ENCODE data around the gene PIGU. TPM values are rescaled to one million over a fixed set of nuclear protein-coding genes. Genes with fewer than 3 reads are reported as not detected.

PIGU gene
- total and polyA plus RNA-seq, 7 experiments from 2014 or later: 8.6 to 34.5 (median 16.7) TPM

DNA sequence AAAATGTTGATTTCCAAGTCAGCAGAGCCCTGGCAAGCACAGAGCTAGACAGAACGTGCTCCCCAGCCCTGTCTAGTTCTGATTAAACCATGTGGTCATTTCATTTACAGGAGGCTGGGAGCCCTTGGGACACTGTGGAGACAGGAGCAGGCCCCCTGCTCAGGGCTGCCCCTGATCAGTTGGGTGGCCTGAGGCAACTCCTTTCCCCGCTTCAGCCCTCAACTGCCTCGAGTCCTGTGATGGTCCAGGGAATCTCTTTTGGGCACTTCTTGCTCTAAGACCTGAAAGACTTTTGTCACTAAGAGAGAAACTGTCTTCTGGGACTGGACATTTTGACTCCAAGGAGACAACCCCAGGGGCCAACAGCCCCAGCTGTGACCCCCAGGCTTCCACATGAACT, 147.2 kb downstream of the PIGU start:
- ATAC-seq (no peak), DNase-seq (no peak)
- Mint-ChIP-seq H3K36me3 (peaks cover 0 to 32% (median 6%) of the 10 kb centered on the region in 5 donors), H3K9me3 (no peaks in the 10 kb centered on the region), H3K4me3 (no peak overlapping the region), H3K27ac (no peak overlapping the region), H3K27me3 (no peaks in the 10 kb centered on the region), H3K4me1 (peaks cover 5 to 27% (median 14%) of the 10 kb centered on the region in 7 donors)
- H3K4me3 ChIP-seq (ENCODE audit: low read length): no peak overlapping the region
- H3K4me1 ChIP-seq (ENCODE audit: control insufficient read depth in 2 of 2, insufficient read depth in 2 of 2, low read length in 2 of 2): no peaks in the 10 kb centered on the region
- H3K9me3 ChIP-seq (ENCODE audit: control insufficient read depth in 2 of 3, low read length in 3 of 3): no peaks in the 10 kb centered on the region
- H3K27ac ChIP-seq (ENCODE audit: low read depth, low read length): no peak overlapping the region
- ChIA-PET CTCF (interaction anchor here (0.6 kb wide), 1 partner anchor 121 kb away, joined by 3 read pairs; no protein-coding TSS in a partner anchor), POLR2A (interaction anchor here (1.1 kb wide), 1 partner anchor 14 kb away, joined by 3 read pairs; the partner anchor contains the start of gene DYNLRB1)
- intact Hi-C loops (cut with micrococcal nuclease): no loop called here
- H3K27me3 ChIP-seq (ENCODE audit: control insufficient read depth in 2 of 2, insufficient read depth in 2 of 2, low read length in 2 of 2): no peaks in the 10 kb centered on the region
- peaks cover 15 to 82% (median 17%) of the 10 kb centered on the region in 3 experiments for H3K36me3 ChIP-seq (ENCODE audit: control insufficient read depth in 2 of 3, insufficient read depth in 3 of 3, low read length in 3 of 3)

DNA sequence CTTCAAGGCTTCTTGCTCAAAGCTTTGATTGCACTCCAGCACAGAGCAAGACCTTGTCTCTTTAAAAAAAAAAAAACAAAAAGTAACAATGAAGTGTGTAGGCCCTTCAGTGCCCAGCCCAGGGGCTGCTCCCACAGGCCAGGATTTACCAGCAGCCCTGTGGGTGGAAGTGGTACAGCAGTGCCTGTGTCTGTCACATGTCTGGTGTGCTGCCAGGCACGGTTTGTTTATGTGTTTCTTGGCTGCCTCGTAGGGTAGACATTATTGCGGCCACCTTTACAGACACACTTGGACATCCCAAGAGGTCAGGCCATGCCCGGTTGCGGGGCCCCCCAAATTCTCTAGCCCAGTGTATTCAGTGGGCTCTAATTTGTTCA, 148.0 kb downstream of the PIGU start:
- Histone ChIP-seq H3K4me3 (ENCODE audit: low read length) (no peak overlapping the region), H3K36me3 (ENCODE audit: control insufficient read depth in 2 of 3, insufficient read depth in 3 of 3, low read length in 3 of 3) (peaks cover 15 to 78% (median 15%) of the 10 kb centered on the region in 3 experiments), H3K27ac (ENCODE audit: low read depth, low read length) (no peak overlapping the region), H3K27me3 (ENCODE audit: control insufficient read depth in 2 of 2, insufficient read depth in 2 of 2, low read length in 2 of 2) (no peaks in the 10 kb centered on the region), H3K4me1 (ENCODE audit: control insufficient read depth in 2 of 2, insufficient read depth in 2 of 2, low read length in 2 of 2) (no peaks in the 10 kb centered on the region), H3K9me3 (ENCODE audit: control insufficient read depth in 2 of 3, low read length in 3 of 3) (no peaks in the 10 kb centered on the region)
- DNase-seq: no peak
- CTCF ChIA-PET: no interaction called here
- no peaks in the 10 kb centered on the region for H3K27me3 Mint-ChIP-seq
- intact Hi-C loops (cut with micrococcal nuclease): no loop called here
- H3K9me3 Mint-ChIP-seq: no peaks in the 10 kb centered on the region
- peaks cover 0 to 26% (median 6%) of the 10 kb centered on the region in 5 donors for H3K36me3 Mint-ChIP-seq
- POLR2A ChIA-PET: no interaction called here
- H3K27ac Mint-ChIP-seq: no peak overlapping the region
- peaks cover 8 to 33% (median 18%) of the 10 kb centered on the region in 7 donors for H3K4me1 Mint-ChIP-seq
- no peak overlapping the region for H3K4me3 Mint-ChIP-seq
- ATAC-seq: no peak

DNA sequence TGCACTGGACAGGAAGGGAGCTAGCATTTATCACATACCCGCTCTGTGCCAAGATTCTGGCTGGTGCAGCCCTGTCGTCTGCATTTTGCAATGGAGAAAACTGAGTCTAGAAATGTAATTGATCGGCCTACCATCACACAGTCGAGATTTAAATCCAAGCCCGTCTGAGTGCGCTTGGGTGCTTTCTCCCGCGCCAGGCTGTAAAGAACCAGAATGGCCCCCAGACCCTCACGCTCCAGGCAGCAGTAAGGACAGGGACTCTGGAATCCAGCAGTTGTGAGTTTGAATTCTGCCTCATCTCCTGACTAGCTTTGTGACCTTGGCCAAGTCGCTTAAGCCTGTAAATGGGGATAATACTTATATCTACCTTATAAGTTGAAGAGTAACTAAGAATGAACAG, 149.9 kb downstream of the PIGU start:
- intact Hi-C loops (cut with micrococcal nuclease): no loop called here
- ChIA-PET POLR2A (interaction anchor here (0.5 kb wide), 1 partner anchor 38 kb away, joined by 4 read pairs; no protein-coding TSS in a partner anchor), CTCF (no interaction called here)
- peaks cover 7 to 71% (median 15%) of the 10 kb centered on the region in 3 experiments for H3K36me3 ChIP-seq (ENCODE audit: control insufficient read depth in 2 of 3, insufficient read depth in 3 of 3, low read length in 3 of 3)
- no peak overlapping the region for H3K4me3 ChIP-seq (ENCODE audit: low read length)
- H3K4me1 ChIP-seq (ENCODE audit: control insufficient read depth in 2 of 2, insufficient read depth in 2 of 2, low read length in 2 of 2): peaks cover 0 to 7% of the 10 kb centered on the region in 2 donors
- H3K4me3 Mint-ChIP-seq: no peak overlapping the region
- no peaks in the 10 kb centered on the region for H3K27me3 Mint-ChIP-seq
- H3K27ac ChIP-seq (ENCODE audit: low read depth, low read length): no peak overlapping the region
- peak overlapping the region in 1 of 9 donors; percentile 75 for H3K27ac Mint-ChIP-seq
- no peak for DNase-seq
- no peaks in the 10 kb centered on the region for H3K9me3 ChIP-seq (ENCODE audit: control insufficient read depth in 2 of 3, low read length in 3 of 3)
- no peaks in the 10 kb centered on the region for H3K9me3 Mint-ChIP-seq
- H3K36me3 Mint-ChIP-seq: peaks cover 0 to 28% (median 9%) of the 10 kb centered on the region in 5 donors
- no peaks in the 10 kb centered on the region for H3K27me3 ChIP-seq (ENCODE audit: control insufficient read depth in 2 of 2, insufficient read depth in 2 of 2, low read length in 2 of 2)
- H3K4me1 Mint-ChIP-seq: peaks cover 20 to 50% (median 30%) of the 10 kb centered on the region in 7 donors
- no peak for ATAC-seq

DNA sequence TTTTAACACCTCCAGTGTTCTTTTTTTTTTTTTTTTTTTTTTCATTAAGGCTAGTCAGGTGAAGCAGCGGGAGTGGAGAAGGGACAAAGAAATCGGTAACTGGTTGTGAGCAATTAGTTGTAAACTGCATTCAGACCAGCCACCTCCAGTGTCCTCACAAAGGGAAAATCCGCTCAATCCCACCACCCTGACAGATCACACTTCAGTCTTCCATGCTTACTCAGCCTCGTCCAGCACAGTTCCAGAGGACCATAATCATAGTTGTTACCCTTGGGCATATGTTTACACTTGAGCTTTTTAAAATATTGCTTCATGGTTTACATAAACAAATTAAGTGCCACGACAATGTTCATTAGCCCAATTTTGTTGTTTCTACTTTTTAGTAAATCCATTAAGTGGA, 150.4 kb downstream of the PIGU start:
- Mint-ChIP-seq H3K4me3 (no peak overlapping the region), H3K9me3 (no peaks in the 10 kb centered on the region), H3K27ac (peak overlapping the region in 1 of 9 donors; percentile 75), H3K27me3 (no peaks in the 10 kb centered on the region), H3K4me1 (peaks cover 20 to 53% (median 32%) of the 10 kb centered on the region in 7 donors), H3K36me3 (peaks cover 0 to 29% (median 10%) of the 10 kb centered on the region in 5 donors)
- POLR2A ChIA-PET: interaction anchor here (0.5 kb wide), 1 partner anchor 38 kb away, joined by 4 read pairs; no protein-coding TSS in a partner anchor
- H3K27me3 ChIP-seq (ENCODE audit: control insufficient read depth in 2 of 2, insufficient read depth in 2 of 2, low read length in 2 of 2): no peaks in the 10 kb centered on the region
- DNase-seq (no peak), ATAC-seq (no peak)
- peaks cover 7 to 66% (median 15%) of the 10 kb centered on the region in 3 experiments for H3K36me3 ChIP-seq (ENCODE audit: control insufficient read depth in 2 of 3, insufficient read depth in 3 of 3, low read length in 3 of 3)
- H3K4me3 ChIP-seq (ENCODE audit: low read length): no peak overlapping the region
- peaks cover 0 to 12% of the 10 kb centered on the region in 2 donors for H3K4me1 ChIP-seq (ENCODE audit: control insufficient read depth in 2 of 2, insufficient read depth in 2 of 2, low read length in 2 of 2)
- CTCF ChIA-PET: no interaction called here
- intact Hi-C loops (cut with micrococcal nuclease): no loop called here
- no peaks in the 10 kb centered on the region for H3K9me3 ChIP-seq (ENCODE audit: control insufficient read depth in 2 of 3, low read length in 3 of 3)
- H3K27ac ChIP-seq (ENCODE audit: low read depth, low read length): no peak overlapping the region

DNA sequence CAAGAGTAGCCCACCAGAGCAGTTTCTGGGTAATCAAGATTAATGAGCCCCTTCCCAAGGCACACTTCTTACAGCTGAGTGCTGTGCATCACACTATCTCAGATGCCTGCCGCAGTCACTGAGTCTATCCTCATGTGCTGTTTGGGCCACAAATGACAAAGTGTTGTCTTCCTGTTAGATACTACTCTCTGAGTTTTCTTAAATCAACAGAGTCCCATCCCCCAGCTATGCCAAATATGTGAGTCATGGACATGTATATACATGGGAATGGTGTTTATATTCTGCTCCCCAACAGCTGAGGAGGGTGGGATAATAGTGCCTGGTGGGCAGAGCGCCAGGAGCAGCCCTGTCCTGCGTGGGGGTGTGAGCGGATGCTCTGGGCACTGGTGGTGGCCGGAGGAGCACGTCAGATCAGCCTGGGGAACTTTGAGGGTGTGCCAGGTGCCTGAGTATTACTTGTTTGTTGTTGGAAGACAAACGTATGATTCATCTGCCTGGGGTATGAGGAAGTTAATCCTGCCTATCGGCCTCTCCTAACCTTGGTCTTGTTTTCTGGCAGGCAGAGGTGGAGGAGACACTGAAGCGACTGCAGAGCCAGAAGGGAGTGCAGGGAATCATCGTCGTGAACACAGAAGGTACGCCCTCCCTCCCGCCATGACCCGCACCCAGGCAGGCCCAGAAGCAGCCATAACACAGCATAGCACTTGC, 151.0 kb downstream of the PIGU start:
- peaks cover 0 to 29% (median 10%) of the 10 kb centered on the region in 5 donors for H3K36me3 Mint-ChIP-seq
- POLR2A ChIA-PET: no interaction called here

DNA sequence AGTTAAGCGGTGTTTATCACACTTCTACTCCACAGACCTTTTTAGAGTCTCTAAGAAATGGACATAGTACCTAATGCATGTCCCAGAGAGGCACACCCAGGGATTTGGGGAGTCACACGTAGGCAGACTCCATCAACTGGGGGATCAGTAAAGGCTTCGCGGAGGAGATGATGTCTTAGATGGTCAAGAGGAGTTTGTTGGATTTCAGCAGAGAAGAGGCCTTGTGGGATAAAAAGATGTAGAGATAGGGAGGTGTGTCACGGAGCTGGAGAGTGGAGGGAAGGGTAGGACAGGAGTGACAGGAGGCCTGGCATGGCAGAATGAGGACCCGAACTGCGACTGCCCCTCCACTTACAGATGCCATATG, 151.6 kb downstream of the PIGU start:
- Histone ChIP-seq H3K4me1 (ENCODE audit: control insufficient read depth in 2 of 2, insufficient read depth in 2 of 2, low read length in 2 of 2) (peaks cover 0 to 15% of the 10 kb centered on the region in 2 donors), H3K27ac (ENCODE audit: low read depth, low read length) (no peak overlapping the region), H3K9me3 (ENCODE audit: control insufficient read depth in 2 of 3, low read length in 3 of 3) (no peaks in the 10 kb centered on the region), H3K36me3 (ENCODE audit: control insufficient read depth in 2 of 3, insufficient read depth in 3 of 3, low read length in 3 of 3) (peaks cover 7 to 54% (median 14%) of the 10 kb centered on the region in 3 experiments), H3K4me3 (ENCODE audit: low read length) (no peak overlapping the region), H3K27me3 (ENCODE audit: control insufficient read depth in 2 of 2, insufficient read depth in 2 of 2, low read length in 2 of 2) (no peaks in the 10 kb centered on the region)
- ChIA-PET CTCF (interaction anchor here (0.6 to 4.6 kb wide), 2 partner anchors 65 to 212 kb away, joined by 3 to 45 read pairs; no protein-coding TSS in a partner anchor), POLR2A (interaction anchor here (0.5 kb wide), 1 partner anchor 182 kb away, joined by 3 read pairs; no protein-coding TSS in a partner anchor)
- Mint-ChIP-seq H3K36me3 (peaks cover 0 to 25% (median 10%) of the 10 kb centered on the region in 5 donors), H3K4me3 (no peak overlapping the region), H3K27ac (peak overlapping the region in 4 of 9 donors; percentile 7 to 67 (median 28)), H3K27me3 (no peaks in the 10 kb centered on the region), H3K4me1 (peaks cover 18 to 52% (median 33%) of the 10 kb centered on the region in 7 donors), H3K9me3 (no peaks in the 10 kb centered on the region)
- DNase-seq (no peak), ATAC-seq (no peak)
- intact Hi-C loops (cut with micrococcal nuclease): no loop called here

More for the DNA sequence above, 151.0 kb downstream of the PIGU start:
- Mint-ChIP-seq H3K27ac (peak overlapping the region in 4 of 9 donors; percentile 17 to 43 (median 39)), H3K27me3 (no peaks in the 10 kb centered on the region), H3K9me3 (no peaks in the 10 kb centered on the region), H3K4me1 (peaks cover 20 to 54% (median 33%) of the 10 kb centered on the region in 7 donors), H3K4me3 (no peak overlapping the region)
- Histone ChIP-seq H3K4me3 (ENCODE audit: low read length) (no peak overlapping the region), H3K27ac (ENCODE audit: low read depth, low read length) (no peak overlapping the region), H3K9me3 (ENCODE audit: control insufficient read depth in 2 of 3, low read length in 3 of 3) (no peaks in the 10 kb centered on the region), H3K27me3 (ENCODE audit: control insufficient read depth in 2 of 2, insufficient read depth in 2 of 2, low read length in 2 of 2) (no peaks in the 10 kb centered on the region), H3K4me1 (ENCODE audit: control insufficient read depth in 2 of 2, insufficient read depth in 2 of 2, low read length in 2 of 2) (peaks cover 0 to 15% of the 10 kb centered on the region in 2 donors), H3K36me3 (ENCODE audit: control insufficient read depth in 2 of 3, insufficient read depth in 3 of 3, low read length in 3 of 3) (peaks cover 7 to 60% (median 15%) of the 10 kb centered on the region in 3 experiments)
- ATAC-seq: no peak
- intact Hi-C loops (cut with micrococcal nuclease): no loop called here
- peak in 1 of 9 donors; percentile 9 for DNase-seq
- CTCF ChIA-PET: interaction anchor here (0.6 to 4.6 kb wide), 2 partner anchors 66 to 213 kb away, joined by 3 to 45 read pairs; no protein-coding TSS in a partner anchor
